ENCODE data around the gene AP1B1.

GRCh38 chr22:29284196-29284595 is 104.2 kb downstream of the AP1B1 start:
- TF ChIP-seq GTF2I (CRISPR knock-in tag; conservative IDR thresholded peaks at IDR 0.05) (no peak), CTCF (IDR thresholded peaks at IDR 0.05) (no peak), FOXJ3 (CRISPR knock-in tag; IDR thresholded peaks at IDR 0.05; ENCODE audit: borderline replicate concordance) (no peak), ZBTB43 (CRISPR knock-in tag; IDR thresholded peaks at IDR 0.05) (no peak), TCF7 (CRISPR knock-in tag; IDR thresholded peaks at IDR 0.05; ENCODE audit: low read depth) (no peak), ZNF423 (CRISPR knock-in tag; IDR thresholded peaks at IDR 0.05) (no peak), ZNF281 (CRISPR knock-in tag; IDR thresholded peaks at IDR 0.05) (no peak), FOXP4 (CRISPR knock-in tag; IDR thresholded peaks at IDR 0.05) (no peak)
